CD14-positive monocyte (primary cell): ENCODE data around the gene KRTAP10-3. TPM values are rescaled to one million over a fixed set of nuclear protein-coding genes. Genes with fewer than 3 reads are reported as not detected.
"Not testable (repeated sequence)": the region's sequence is repeated elsewhere in the genome, so short reads cannot be mapped to it uniquely, and the experiment has no call there.

Experiments used
- DNase-seq, 3 donors: peaks; one replicate each; pipeline ENCODE4 v3.0.0-alpha.2; 2011 to 2022
- H2AFZ ChIP-seq: 2 replicates; pipeline ENCODE4 v1.6.0; 2012; ENCODE audit warnings: mild to moderate bottlenecking, low read depth, low read length, inconsistent platforms; ENCODE audit not compliant: insufficient read depth, poor library complexity, severe bottlenecking
- H3K27ac ChIP-seq, 2 donors: 1 replicate in 1 of 2; 2 replicates in 1 of 2; pipeline ENCODE4 v1.5.1; 2012 to 2013; ENCODE audit warnings: low read length in 2 of 2, control low read depth in 1 of 2, inconsistent platforms in 1 of 2, low read depth in 1 of 2, mild to moderate bottlenecking in 1 of 2
- H3K27me3 ChIP-seq, 2 donors: one replicate each; pipeline versions ENCODE4 v1.6.0 to v1.6.1; 2011 to 2013; ENCODE audit warnings: low read length in 2 of 2; ENCODE audit not compliant: control insufficient read depth in 2 of 2, insufficient read depth in 2 of 2
- H3K36me3 ChIP-seq, 2 donors: replicated peaks in 1 of 2; 1 replicate in 1 of 2; 2 replicates in 1 of 2; pipeline versions ENCODE4 v1.5.1 to v1.6.1; 2012 to 2013; ENCODE audit warnings: low read length in 2 of 2, control low read depth in 1 of 2, inconsistent platforms in 1 of 2, mild to moderate bottlenecking in 1 of 2; ENCODE audit not compliant: insufficient read depth in 2 of 2, control insufficient read depth in 1 of 2
- H3K4me1 ChIP-seq, 2 donors: 1 replicate in 1 of 2; 2 replicates in 1 of 2; pipeline versions ENCODE4 v1.5.1 to v1.6.1; 2012 to 2013; ENCODE audit warnings: low read length in 2 of 2, control low read depth in 1 of 2, inconsistent platforms in 1 of 2, mild to moderate bottlenecking in 1 of 2, moderate library complexity in 1 of 2; ENCODE audit not compliant: insufficient read depth in 2 of 2, control insufficient read depth in 1 of 2
- H3K4me2 ChIP-seq: replicated peaks from 2 replicates; pipeline ENCODE3; 2012; ENCODE audit warnings: low read length, moderate library complexity, mild to moderate bottlenecking; ENCODE audit not compliant: poor library complexity, severe bottlenecking; ENCODE audit errors: extremely low read depth
- H3K4me3 ChIP-seq, 3 experiments: fragments of 200-600 bp in 1 of 3; sonication (generic) in 1 of 3; replicated peaks in 1 of 3; 1 replicate in 2 of 3; 2 replicates in 1 of 3; pipeline ENCODE4 v1.5.1; 2011 to 2013; ENCODE audit warnings: low read length in 3 of 3, mild to moderate bottlenecking in 3 of 3, control low read depth in 2 of 3, low read depth in 2 of 3, inconsistent platforms in 1 of 3, moderate library complexity in 1 of 3
- H3K79me2 ChIP-seq: 2 replicates; pipeline ENCODE4 v1.6.0; 2012; ENCODE audit warnings: mild to moderate bottlenecking, control low read depth, inconsistent platforms, low read length, moderate library complexity; ENCODE audit not compliant: insufficient read depth
- H3K9ac ChIP-seq: 2 replicates; pipeline ENCODE4 v1.6.0; 2017; ENCODE audit warnings: low read length, mild to moderate bottlenecking; ENCODE audit not compliant: insufficient read depth, poor library complexity, severe bottlenecking
- H3K9me3 ChIP-seq, 2 donors: replicated peaks in 1 of 2; 1 replicate in 1 of 2; 2 replicates in 1 of 2; pipeline versions ENCODE4 v1.5.1 to v1.6.1; 2012 to 2013; ENCODE audit warnings: low read length in 2 of 2, control low read depth in 1 of 2; ENCODE audit not compliant: control insufficient read depth in 1 of 2, insufficient read depth in 1 of 2
- H4K20me1 ChIP-seq: 2 replicates; pipeline ENCODE4 v1.6.0; 2012; ENCODE audit warnings: mild to moderate bottlenecking, low read length, control low read depth, moderate library complexity; ENCODE audit not compliant: insufficient read depth
- H3K27ac Mint-ChIP-seq, 7 donors: one replicate each; pipeline ENCODE4 v1.8.0; 2020; ENCODE audit warnings: mild to moderate bottlenecking in 7 of 7, mixed read lengths in 7 of 7, moderate library complexity in 6 of 7, inconsistent platforms in 2 of 7
- H3K27me3 Mint-ChIP-seq, 3 donors: one replicate each; pipeline ENCODE4 v1.8.0; 2021 to 2022; ENCODE audit warnings: low read depth in 3 of 3, mild to moderate bottlenecking in 3 of 3, mixed read lengths in 3 of 3, moderate library complexity in 3 of 3, inconsistent platforms in 1 of 3
- H3K36me3 Mint-ChIP-seq, 2 donors: one replicate each; pipeline ENCODE4 v1.8.0; 2020; ENCODE audit warnings: mixed read lengths in 2 of 2, inconsistent platforms in 1 of 2, mild to moderate bottlenecking in 1 of 2
- H3K4me1 Mint-ChIP-seq: one replicate; pipeline ENCODE4 v1.8.0; 2020; ENCODE audit warnings: mild to moderate bottlenecking, mixed read lengths
- H3K4me3 Mint-ChIP-seq, 2 donors: one replicate each; pipeline ENCODE4 v1.8.0; 2020; ENCODE audit warnings: mild to moderate bottlenecking in 2 of 2, mixed read lengths in 2 of 2, moderate library complexity in 1 of 2
- H3K9me3 Mint-ChIP-seq, 7 donors: one replicate each; pipeline ENCODE4 v1.8.0; 2020 to 2022; ENCODE audit warnings: mixed read lengths in 7 of 7, mild to moderate bottlenecking in 6 of 7, moderate library complexity in 6 of 7, inconsistent platforms in 2 of 7
- WGBS: methylation state at CpG from one replicate; pipeline ENCODE4 v1.1.5; 2013; ENCODE audit warnings: missing lambda C conversion rate; ENCODE audit not compliant: insufficient coverage; 5-methylcytosine and 5-hydroxymethylcytosine counted together
- intact Hi-C, 2 donors: fragments of 100-400 bp; cut with micrococcal nuclease; formaldehyde crosslinking; loops; one replicate each; pipeline versions ENCODE4 v1.15.0 to v1.15.1; 2023
- polyA plus RNA-seq, 3 donors: library from polyadenylated mRNA; depleted of rRNA in 1 of 3; unstranded in 2 of 3; stranded (reverse) in 1 of 3; fragments of 300-500 nt in 2 of 3; fragments of >200 nt in 1 of 3; fragmentation: Illumina TruSeq in 2 of 3; gene quantifications; 1 replicate in 2 of 3; 2 replicates in 1 of 3; pipeline ENCODE4 v1.2.3, GENCODE V29; 2012 to 2021
- TF ChIP-seq, protein P1 (sequence below): fragments of 200-600 bp; IDR thresholded peaks from one replicate; pipeline ENCODE4 v1.8.0; 2022; ENCODE audit warnings: antibody characterized with exemption, mild to moderate bottlenecking

Gene KRTAP10-3
- polyA plus RNA-seq, 3 donors, result not detected

DNA sequence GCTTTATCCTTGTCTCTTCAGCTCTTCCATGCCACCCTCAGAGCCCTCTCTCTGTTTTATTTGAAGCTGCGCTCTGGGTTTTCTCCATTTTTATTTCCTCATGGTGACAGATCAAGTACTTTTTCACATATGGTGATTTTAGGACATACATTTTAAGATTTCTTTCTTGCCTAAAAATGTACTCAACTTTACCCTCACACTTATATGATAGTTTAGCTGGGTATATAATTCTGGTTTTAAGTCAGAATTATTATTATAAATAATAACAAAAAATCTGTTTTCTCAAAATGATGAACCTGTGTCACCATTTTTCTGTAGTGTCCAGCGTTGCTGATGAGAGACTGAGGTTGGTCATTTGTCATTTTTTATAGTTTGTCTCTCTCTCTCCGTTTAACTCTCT lies 22.6 kb upstream of the KRTAP10-3 start:
- Histone ChIP-seq H3K9ac (no peak overlapping the region), H3K27me3 (peaks cover 0 to 16% of the 10 kb centered on the region in 2 donors), H3K4me1 (no peaks in the 10 kb centered on the region), H3K36me3 (no peaks in the 10 kb centered on the region), H3K4me2 (no peak overlapping the region), H4K20me1 (no peaks in the 10 kb centered on the region), H2AFZ (no peak overlapping the region), H3K79me2 (no peaks in the 10 kb centered on the region), H3K4me3 (no peak overlapping the region), H3K27ac (no peak overlapping the region), H3K9me3 (peaks cover 11 to 38% of the 10 kb centered on the region in 2 donors)
- TF ChIP-seq, protein P1, sequence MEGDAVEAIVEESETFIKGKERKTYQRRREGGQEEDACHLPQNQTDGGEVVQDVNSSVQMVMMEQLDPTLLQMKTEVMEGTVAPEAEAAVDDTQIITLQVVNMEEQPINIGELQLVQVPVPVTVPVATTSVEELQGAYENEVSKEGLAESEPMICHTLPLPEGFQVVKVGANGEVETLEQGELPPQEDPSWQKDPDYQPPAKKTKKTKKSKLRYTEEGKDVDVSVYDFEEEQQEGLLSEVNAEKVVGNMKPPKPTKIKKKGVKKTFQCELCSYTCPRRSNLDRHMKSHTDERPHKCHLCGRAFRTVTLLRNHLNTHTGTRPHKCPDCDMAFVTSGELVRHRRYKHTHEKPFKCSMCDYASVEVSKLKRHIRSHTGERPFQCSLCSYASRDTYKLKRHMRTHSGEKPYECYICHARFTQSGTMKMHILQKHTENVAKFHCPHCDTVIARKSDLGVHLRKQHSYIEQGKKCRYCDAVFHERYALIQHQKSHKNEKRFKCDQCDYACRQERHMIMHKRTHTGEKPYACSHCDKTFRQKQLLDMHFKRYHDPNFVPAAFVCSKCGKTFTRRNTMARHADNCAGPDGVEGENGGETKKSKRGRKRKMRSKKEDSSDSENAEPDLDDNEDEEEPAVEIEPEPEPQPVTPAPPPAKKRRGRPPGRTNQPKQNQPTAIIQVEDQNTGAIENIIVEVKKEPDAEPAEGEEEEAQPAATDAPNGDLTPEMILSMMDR, result no peak
- Mint-ChIP-seq H3K27ac (no peak overlapping the region), H3K36me3 (no peaks in the 10 kb centered on the region), H3K9me3 (peaks cover 23 to 55% (median 49%) of the 10 kb centered on the region in 7 donors), H3K27me3 (peaks cover 11 to 39% (median 14%) of the 10 kb centered on the region in 3 donors), H3K4me1 (no peaks in the 10 kb centered on the region), H3K4me3 (no peak overlapping the region)
- intact Hi-C loops, result no loop called here
- DNase-seq, result no peak
- no CpG with 5 or more reads among the region's 3 CpGs for WGBS

DNA sequence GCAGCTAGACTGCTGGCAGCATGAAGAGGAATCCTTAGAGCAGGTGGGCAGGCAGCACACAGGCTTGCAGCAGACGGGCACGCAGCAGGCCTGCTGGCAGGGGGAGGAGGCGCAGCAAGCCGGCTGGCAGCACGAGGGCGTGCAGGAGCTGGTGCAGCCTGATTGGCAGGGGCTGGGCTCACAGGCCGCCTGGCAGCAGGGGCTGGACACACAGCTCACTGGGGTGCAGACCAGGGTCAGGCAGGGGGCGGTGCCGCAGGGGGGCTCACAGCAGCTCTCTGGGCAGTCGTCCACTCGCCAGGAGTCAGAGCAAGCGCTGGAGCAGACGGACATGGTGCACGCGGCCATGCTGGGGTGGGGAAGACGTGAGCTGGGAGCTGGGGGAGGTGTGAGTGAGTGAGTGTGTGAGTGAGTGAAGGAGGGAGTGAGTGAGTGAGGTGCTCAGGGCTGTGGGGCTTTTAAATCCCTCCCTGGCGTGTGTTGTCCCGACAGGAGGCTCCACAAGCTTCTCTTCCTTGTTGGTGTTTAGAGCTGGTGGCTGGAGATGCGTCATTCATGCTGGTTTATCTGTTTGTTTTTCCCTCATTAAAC lies 21.7 kb upstream of the KRTAP10-3 start, which contains the start of gene KRTAP10-5:
Gene KRTAP10-5, minus strand, starts transcription at position 374 of the 591 bp plus-strand sequence. Its CDS starts 26 bp downstream, at position 348.
- H3K4me1 ChIP-seq, DNase-seq, H3K36me3 Mint-ChIP-seq, H3K9ac ChIP-seq, H3K4me3 ChIP-seq, H3K4me2 ChIP-seq, intact Hi-C loops, H2AFZ ChIP-seq, H3K36me3 ChIP-seq, H3K79me2 ChIP-seq, H3K27me3 ChIP-seq, H3K4me1 Mint-ChIP-seq, H3K27ac ChIP-seq, H4K20me1 ChIP-seq: not testable (repeated sequence)
- Mint-ChIP-seq H3K4me3 (peak within 1 kb of the TSS in 1 of 2 donors; percentile 26), H3K27me3 (peaks cover 11 to 36% (median 14%) of the 10 kb centered on the region in 3 donors), H3K27ac (peak within 1 kb of the TSS in 2 of 7 donors; percentile 20 to 48), H3K9me3 (peaks cover 21 to 58% (median 50%) of the 10 kb centered on the region in 7 donors)
- 61% methylated on average over 8 of the region's 19 CpGs for WGBS
- H3K9me3 ChIP-seq, result peaks cover 11 to 44% of the 10 kb centered on the region in 2 donors
